Measurements from ENCODE around the gene CCR9.

The CCR9 gene

GRCh38 chr3:45908761-45909160 lies 22.4 kb downstream of the CCR9 start:
- DNase-seq = no peak

GRCh38 chr3:45909542-45909941 lies 23.2 kb downstream of the CCR9 start:
- no peak for DNase-seq

GRCh38 chr3:45910892-45911291 lies 24.5 kb downstream of the CCR9 start:
- no peak for DNase-seq

- no peak for DNase-seq
Observed at GRCh38 chr3:45911511-45912226, 25.3 kb downstream of the CCR9 start.

GRCh38 chr3:45912435-45912834 lies 26.1 kb downstream of the CCR9 start:
- DNase-seq = no peak

GRCh38 chr3:45914362-45915058 lies 28.2 kb downstream of the CCR9 start:
- DNase-seq = no peak

- no peak for DNase-seq
Observed at GRCh38 chr3:45915059-45915439, 28.7 kb downstream of the CCR9 start.

- DNase-seq = no peak
Observed at GRCh38 chr3:45915518-45916231, 29.3 kb downstream of the CCR9 start.

- DNase-seq = no peak
Observed at GRCh38 chr3:45917146-45917898, 31.0 kb downstream of the CCR9 start.

- no peak for DNase-seq
Observed at GRCh38 chr3:45921158-45922038, 35.1 kb downstream of the CCR9 start.

GRCh38 chr3:45922039-45922326 lies 35.6 kb downstream of the CCR9 start:
- DNase-seq = no peak

GRCh38 chr3:45922950-45923590 lies 36.7 kb downstream of the CCR9 start:
- DNase-seq = no peak

GRCh38 chr3:45923755-45924154 lies 37.4 kb downstream of the CCR9 start:
- no peak for DNase-seq

- DNase-seq = no peak
Observed at GRCh38 chr3:45927881-45928280, 41.5 kb downstream of the CCR9 start.

GRCh38 chr3:45929042-45929679 lies 42.8 kb downstream of the CCR9 start:
- DNase-seq = no peak

- no peak for DNase-seq
Observed at GRCh38 chr3:45931496-45931895, 45.2 kb downstream of the CCR9 start.

- DNase-seq = no peak
Observed at GRCh38 chr3:45932112-45932511, 45.8 kb downstream of the CCR9 start.

GRCh38 chr3:45933591-45933990 lies 47.2 kb downstream of the CCR9 start:
- DNase-seq = no peak

- DNase-seq = no peak
Observed at GRCh38 chr3:45936261-45936660, 49.9 kb downstream of the CCR9 start.

- DNase-seq = no peak
Observed at GRCh38 chr3:45937206-45938042, 51.1 kb downstream of the CCR9 start.
